Esophagus muscularis mucosa (tissue), 4 donors: Measurements from ENCODE around the gene SLC6A8. TPM values are rescaled to one million over a fixed set of nuclear protein-coding genes. Genes with fewer than 3 reads are reported as not detected.

Source experiments
- DNase-seq: peaks from one replicate; pipeline ENCODE4 v3.0.0-alpha.2; 2017; ENCODE audit errors: extremely low spot score
- H3K27ac ChIP-seq, 4 donors: fragments of 200-600 bp; sonication (generic); replicated peaks in 1 of 4; 1 replicate in 3 of 4; 2 replicates in 1 of 4; pipeline ENCODE4 v1.5.1; 2016 to 2019; ENCODE audit warnings: mild to moderate bottlenecking in 1 of 4
- H3K27me3 ChIP-seq, 4 donors: fragments of 200-600 bp; sonication (generic); one replicate each; pipeline versions ENCODE4 v1.5.1 to v1.6.0; 2016 to 2019
- H3K36me3 ChIP-seq, 4 donors: fragments of 200-600 bp; sonication (generic); one replicate each; pipeline ENCODE4 v1.5.1; 2016 to 2019
- H3K4me1 ChIP-seq, 4 donors: fragments of 200-600 bp; sonication (generic); one replicate each; pipeline ENCODE4 v1.5.1; 2016 to 2019
- H3K4me3 ChIP-seq, 4 donors: fragments of 200-600 bp; sonication (generic); 1 replicate in 2 of 4; 2 replicates in 2 of 4; pipeline ENCODE4 v1.5.1; 2016 to 2019; ENCODE audit warnings: mild to moderate bottlenecking in 4 of 4, moderate library complexity in 1 of 4
- H3K9me3 ChIP-seq, 4 donors: fragments of 200-600 bp; sonication (generic); 1 replicate in 3 of 4; 2 replicates in 1 of 4; pipeline ENCODE4 v1.5.1; 2016 to 2019
- CTCF ChIP-seq, 3 experiments: fragments of 200-600 bp in 2 of 3; fragments of 450-650 bp in 1 of 3; sonication (generic) in 2 of 3; IDR thresholded peaks; one replicate each; pipeline ENCODE4 v1.5.1; 2017 to 2019; ENCODE audit warnings: antibody characterized with exemption in 3 of 3, mild to moderate bottlenecking in 2 of 3, moderate library complexity in 1 of 3
- EP300 ChIP-seq: sonication (generic); formaldehyde crosslinking; IDR thresholded peaks from one replicate; pipeline ENCODE4 v1.6.1; 2017; ENCODE audit warnings: antibody characterized with exemption
- POLR2A ChIP-seq: fragments of 450-650 bp; IDR thresholded peaks from one replicate; pipeline ENCODE4 v1.6.1; 2017; ENCODE audit warnings: antibody characterized with exemption, moderate library complexity, mild to moderate bottlenecking, low read depth
- POLR2AphosphoS5 ChIP-seq, 2 donors: sonication (generic); formaldehyde crosslinking; IDR thresholded peaks; one replicate each; pipeline ENCODE4 v1.6.1; 2017; ENCODE audit warnings: antibody characterized with exemption in 2 of 2
- WGBS: methylation state at CpG from one replicate; pipeline ENCODE4 v1.1.5; 2018; 5-methylcytosine and 5-hydroxymethylcytosine counted together
- intact Hi-C: fragments of 100-400 bp; cut with DNase I; formaldehyde crosslinking; loops from one replicate; pipeline ENCODE4 v1.15.1; 2023
- total RNA-seq, 4 donors: library from RNA; depleted of rRNA; stranded (reverse); fragments of >200 nt; gene quantifications; one replicate each; pipeline versions ENCODE4 v1.1.0 to v1.2.1, GENCODE V29; 2016

The SLC6A8 gene
- total RNA-seq, 4 donors from 2014 or later = 41.7 to 62.3 (median 45.6) TPM

- no peak for DNase-seq
- Histone ChIP-seq H3K27ac (no peak overlapping the region), H3K4me1 (peaks cover 8 to 47% (median 39%) of the 10 kb centered on the region in 4 donors), H3K27me3 (no peaks in the 10 kb centered on the region), H3K36me3 (peaks cover 0 to 34% (median 19%) of the 10 kb centered on the region in 4 donors), H3K4me3 (no peak overlapping the region), H3K9me3 (no peaks in the 10 kb centered on the region)
- intact Hi-C loops = no loop called here
- TF ChIP-seq POLR2A (no peak), CTCF (IDR thresholded peaks at IDR 0.05) (no peak), EP300 (no peak), POLR2AphosphoS5 (IDR thresholded peaks at IDR 0.05) (no peak)
- WGBS = 92% methylated on average over 6 of the region's 6 CpGs
Measured at GRCh38 chrX:153707406-153707805, 19.7 kb downstream of the SLC6A8 start.

GRCh38 chrX:153708415-153708814 is 20.7 kb downstream of the SLC6A8 start:
- TF ChIP-seq POLR2A = no peak
- peak; percentile 62 to 71 (median 67) for TF ChIP-seq CTCF (IDR thresholded peaks at IDR 0.05)
- TF ChIP-seq POLR2AphosphoS5 (IDR thresholded peaks at IDR 0.05) = peak; percentile 23 to 41
- TF ChIP-seq EP300 = no peak
- no peak for DNase-seq
- H3K27me3 ChIP-seq = no peaks in the 10 kb centered on the region
- intact Hi-C loops = no loop called here
- peak overlapping the region in 1 of 4 donors; percentile 42 for H3K27ac ChIP-seq
- H3K4me3 ChIP-seq = no peak overlapping the region
- no peaks in the 10 kb centered on the region for H3K9me3 ChIP-seq
- 29% methylated on average over 7 of the region's 13 CpGs for WGBS
- peaks cover 4 to 37% (median 29%) of the 10 kb centered on the region in 4 donors for H3K4me1 ChIP-seq
- peaks cover 0 to 31% (median 16%) of the 10 kb centered on the region in 4 donors for H3K36me3 ChIP-seq

GRCh38 chrX:153709726-153710674 is 22.3 kb downstream of the SLC6A8 start:
- Histone ChIP-seq H3K9me3 (no peaks in the 10 kb centered on the region), H3K4me3 (no peak overlapping the region), H3K36me3 (peaks cover 0 to 34% (median 22%) of the 10 kb centered on the region in 4 donors), H3K27ac (no peak overlapping the region), H3K27me3 (no peaks in the 10 kb centered on the region), H3K4me1 (peaks cover 4 to 24% (median 16%) of the 10 kb centered on the region in 4 donors)
- whole genome bisulfite sequencing = 82% methylated on average over 23 of the region's 27 CpGs
- no peak for DNase-seq
- intact Hi-C loops = no loop called here
- TF ChIP-seq EP300 (no peak), POLR2AphosphoS5 (IDR thresholded peaks at IDR 0.05) (no peak), CTCF (IDR thresholded peaks at IDR 0.05) (no peak), POLR2A (no peak)

- Histone ChIP-seq H3K27me3 (no peaks in the 10 kb centered on the region), H3K36me3 (peaks cover 3 to 61% (median 47%) of the 10 kb centered on the region in 4 donors), H3K4me1 (no peaks in the 10 kb centered on the region), H3K4me3 (no peak overlapping the region), H3K9me3 (no peaks in the 10 kb centered on the region), H3K27ac (no peak overlapping the region)
- TF ChIP-seq POLR2AphosphoS5 (IDR thresholded peaks at IDR 0.05) (no peak), CTCF (IDR thresholded peaks at IDR 0.05) (no peak), POLR2A (no peak), EP300 (no peak)
- 76% methylated on average over 3 of the region's 3 CpGs for WGBS
- no peak for DNase-seq
- intact Hi-C loops = no loop called here
Measured at GRCh38 chrX:153714256-153714655, 26.5 kb downstream of the SLC6A8 start.
